ENCODE data around the gene PRSS36. TPM values are rescaled to one million over a fixed set of nuclear protein-coding genes. Genes with fewer than 3 reads are reported as not detected.
"Not testable (repeated sequence)": the region's sequence is repeated elsewhere in the genome, so short reads cannot be mapped to it uniquely, and the experiment has no call there.

PRSS36 gene
- total RNA-seq, 2 donors from 2014 or later: 4.3 to 4.7 TPM

DNA sequence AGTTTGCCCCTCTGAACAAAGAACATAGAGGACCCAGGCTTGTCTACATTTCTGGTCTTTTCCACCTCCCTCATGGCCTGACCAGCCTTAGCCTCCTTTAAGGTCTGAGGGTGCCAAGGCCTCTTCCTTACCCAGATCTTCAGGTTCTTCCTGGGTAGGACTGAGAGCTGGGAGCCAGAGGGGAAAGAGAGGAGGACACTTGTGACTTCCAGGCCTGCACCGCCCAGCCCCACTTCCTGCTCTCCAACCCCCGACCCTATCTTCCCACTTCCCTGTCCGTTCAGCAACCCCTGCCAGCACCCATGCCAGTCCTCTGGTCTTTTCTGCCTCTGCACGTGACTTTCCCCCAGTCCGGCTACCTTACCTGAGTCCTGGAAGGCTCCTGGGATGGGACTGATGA is 534 bp downstream of the PRSS36 start:
- no peaks in the 10 kb centered on the region for H3K4me1 ChIP-seq (replicated peaks)
- H3K27ac ChIP-seq: no peak overlapping the region
- 89% methylated on average over 5 of the region's 5 CpGs for WGBS
- no peak overlapping the region for H3K4me3 ChIP-seq
- no peaks in the 10 kb centered on the region for H3K36me3 ChIP-seq
- no peaks in the 10 kb centered on the region for H3K9me3 ChIP-seq
- DNase-seq (ENCODE audit: low spot score): no peak
- no peaks in the 10 kb centered on the region for H3K27me3 ChIP-seq (replicated peaks; ENCODE audit: insufficient read depth)
- no peak for TF ChIP-seq POLR2A (IDR thresholded peaks at IDR 0.05)
- TF ChIP-seq POLR2AphosphoS5 (IDR thresholded peaks at IDR 0.05): no peak
- no peak for TF ChIP-seq CTCF (IDR thresholded peaks at IDR 0.05)
- intact Hi-C loops (cut with DNase I): loop anchor here (5.0 kb wide), 1 partner anchor 167 kb away; no protein-coding TSS in a partner anchor

DNA sequence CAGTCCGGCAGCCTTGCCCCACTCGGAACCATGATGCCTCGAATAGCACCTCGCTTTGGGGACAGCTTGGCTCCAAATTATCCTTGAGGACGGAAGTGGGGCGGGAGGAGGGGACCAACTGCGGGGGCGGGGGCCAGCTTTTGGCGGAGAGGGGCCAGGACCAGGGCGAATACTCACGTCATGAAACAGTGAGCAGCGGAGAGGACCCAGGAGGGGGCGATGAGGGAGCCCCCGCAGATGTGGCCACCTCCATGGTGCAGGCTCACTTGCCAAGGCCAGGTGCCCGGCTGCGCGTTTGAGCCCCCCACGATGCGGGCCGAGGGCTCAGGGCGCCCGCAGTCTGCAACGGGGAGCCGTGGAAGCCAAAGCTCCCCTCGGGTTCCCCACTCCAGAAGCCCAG is 970 bp downstream of the PRSS36 start:
- Histone ChIP-seq H3K36me3 (no peaks in the 10 kb centered on the region), H3K4me1 (replicated peaks) (no peaks in the 10 kb centered on the region), H3K27ac (no peak overlapping the region), H3K27me3 (replicated peaks; ENCODE audit: insufficient read depth) (no peaks in the 10 kb centered on the region), H3K4me3 (no peak overlapping the region), H3K9me3 (no peaks in the 10 kb centered on the region)
- intact Hi-C loops (cut with DNase I): loop anchor here (5.0 kb wide), 1 partner anchor 167 kb away; no protein-coding TSS in a partner anchor
- TF ChIP-seq POLR2AphosphoS5 (IDR thresholded peaks at IDR 0.05): no peak
- no peak for TF ChIP-seq POLR2A (IDR thresholded peaks at IDR 0.05)
- TF ChIP-seq CTCF (IDR thresholded peaks at IDR 0.05): no peak
- no peak for DNase-seq (ENCODE audit: low spot score)
- 78% methylated on average over 25 of the region's 25 CpGs for WGBS

- H3K4me1 ChIP-seq (replicated peaks): no peaks in the 10 kb centered on the region
- no peaks in the 10 kb centered on the region for H3K9me3 ChIP-seq
- 18% methylated on average over 32 of the region's 40 CpGs for WGBS
- no peak overlapping the region for H3K27ac ChIP-seq
- H3K36me3 ChIP-seq: no peaks in the 10 kb centered on the region
- no peak overlapping the region for H3K4me3 ChIP-seq
- DNase-seq (ENCODE audit: low spot score): peak; percentile 59
- peak in 1 of 4 experiments; percentile 13 for TF ChIP-seq CTCF (IDR thresholded peaks at IDR 0.05)
- TF ChIP-seq POLR2A (IDR thresholded peaks at IDR 0.05): no peak
- H3K27me3 ChIP-seq (replicated peaks; ENCODE audit: insufficient read depth): no peaks in the 10 kb centered on the region
- intact Hi-C loops (cut with DNase I): loop anchor here (5.0 kb wide), 1 partner anchor 166 kb away; no protein-coding TSS in a partner anchor
Measured at GRCh38 chr16:31148281-31148728, 1.6 kb downstream of the PRSS36 start.

GRCh38 chr16:31147574-31147973 is 2.3 kb downstream of the PRSS36 start:
- no peak overlapping the region for H3K27ac ChIP-seq
- no peaks in the 10 kb centered on the region for H3K4me1 ChIP-seq (replicated peaks)
- H3K9me3 ChIP-seq: no peaks in the 10 kb centered on the region
- no peak for TF ChIP-seq POLR2A (IDR thresholded peaks at IDR 0.05)
- TF ChIP-seq CTCF (IDR thresholded peaks at IDR 0.05): no peak
- no peak for TF ChIP-seq POLR2AphosphoS5 (IDR thresholded peaks at IDR 0.05)
- intact Hi-C loops (cut with DNase I): loop anchor here (5.0 kb wide), 1 partner anchor 165 kb away; no protein-coding TSS in a partner anchor
- no peaks in the 10 kb centered on the region for H3K36me3 ChIP-seq
- no peak overlapping the region for H3K4me3 ChIP-seq
- no peak for DNase-seq (ENCODE audit: low spot score)
- 96% methylated on average over 3 of the region's 3 CpGs for WGBS
- no peaks in the 10 kb centered on the region for H3K27me3 ChIP-seq (replicated peaks; ENCODE audit: insufficient read depth)

GRCh38 chr16:31145398-31145990 is 4.4 kb downstream of the PRSS36 start:
- 78% methylated on average over 12 of the region's 12 CpGs for WGBS
- Histone ChIP-seq H3K27me3 (replicated peaks; ENCODE audit: insufficient read depth) (no peaks in the 10 kb centered on the region), H3K27ac (no peak overlapping the region), H3K4me1 (replicated peaks) (peaks cover 7% of the 10 kb centered on the region), H3K9me3 (no peaks in the 10 kb centered on the region), H3K4me3 (no peak overlapping the region), H3K36me3 (no peaks in the 10 kb centered on the region)
- TF ChIP-seq CTCF (IDR thresholded peaks at IDR 0.05) (no peak), POLR2A (IDR thresholded peaks at IDR 0.05) (no peak), POLR2AphosphoS5 (IDR thresholded peaks at IDR 0.05) (no peak)
- DNase-seq (ENCODE audit: low spot score): no peak
- intact Hi-C loops (cut with DNase I): loop anchor here (5.0 kb wide), 1 partner anchor 163 kb away; no protein-coding TSS in a partner anchor

DNA sequence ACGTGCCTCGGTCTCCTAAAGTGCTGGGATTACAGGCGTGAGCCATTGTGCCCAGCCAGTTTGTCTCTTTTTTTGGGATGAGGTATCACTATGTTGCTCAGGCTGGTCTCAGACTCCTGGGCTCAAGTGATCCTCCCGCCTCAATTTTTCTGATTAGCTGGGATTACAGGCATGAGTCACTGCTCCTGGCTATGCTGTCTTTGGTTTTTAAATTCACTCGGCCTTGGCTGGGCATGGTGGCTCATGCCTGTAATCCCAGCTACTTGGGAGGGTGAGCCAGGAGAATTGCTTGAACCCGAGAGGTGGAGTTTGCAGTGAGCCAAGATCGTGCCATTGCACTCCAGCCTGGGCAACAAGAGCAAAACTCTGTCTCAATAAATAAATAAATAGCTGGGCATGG is 5.4 kb downstream of the PRSS36 start:
- DNase-seq (ENCODE audit: low spot score); H3K9me3 ChIP-seq; H3K27ac ChIP-seq; H3K4me1 ChIP-seq (replicated peaks); H3K27me3 ChIP-seq (replicated peaks; ENCODE audit: insufficient read depth); H3K36me3 ChIP-seq; H3K4me3 ChIP-seq: not testable (repeated sequence)
- WGBS: 86% methylated on average over 7 of the region's 7 CpGs
- intact Hi-C loops (cut with DNase I): loop anchor here (5.0 kb wide), 2 partner anchors 37 to 52 kb away; partner anchors contain the start of genes BCKDK and VKORC1

Data from prostate gland (tissue), 2 donors.